ENCODE measurements around the gene RNF146.

GRCh38 chr6:127301199-127301700 is 34.6 kb downstream of the RNF146 start:
- TF ChIP-seq CTCF (IDR thresholded peaks at IDR 0.05; ENCODE audit: low read depth, low read length, missing input control) (no peak), YY1 (IDR thresholded peaks at IDR 0.05) (no peak)
- TF ChIP-seq, protein P1, sequence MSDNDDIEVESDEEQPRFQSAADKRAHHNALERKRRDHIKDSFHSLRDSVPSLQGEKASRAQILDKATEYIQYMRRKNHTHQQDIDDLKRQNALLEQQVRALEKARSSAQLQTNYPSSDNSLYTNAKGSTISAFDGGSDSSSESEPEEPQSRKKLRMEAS (IDR thresholded peaks at IDR 0.05): no peak
- TF ChIP-seq, protein P2, sequence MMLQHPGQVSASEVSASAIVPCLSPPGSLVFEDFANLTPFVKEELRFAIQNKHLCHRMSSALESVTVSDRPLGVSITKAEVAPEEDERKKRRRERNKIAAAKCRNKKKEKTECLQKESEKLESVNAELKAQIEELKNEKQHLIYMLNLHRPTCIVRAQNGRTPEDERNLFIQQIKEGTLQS (IDR thresholded peaks at IDR 0.05): no peak
- TF ChIP-seq, protein P3, sequence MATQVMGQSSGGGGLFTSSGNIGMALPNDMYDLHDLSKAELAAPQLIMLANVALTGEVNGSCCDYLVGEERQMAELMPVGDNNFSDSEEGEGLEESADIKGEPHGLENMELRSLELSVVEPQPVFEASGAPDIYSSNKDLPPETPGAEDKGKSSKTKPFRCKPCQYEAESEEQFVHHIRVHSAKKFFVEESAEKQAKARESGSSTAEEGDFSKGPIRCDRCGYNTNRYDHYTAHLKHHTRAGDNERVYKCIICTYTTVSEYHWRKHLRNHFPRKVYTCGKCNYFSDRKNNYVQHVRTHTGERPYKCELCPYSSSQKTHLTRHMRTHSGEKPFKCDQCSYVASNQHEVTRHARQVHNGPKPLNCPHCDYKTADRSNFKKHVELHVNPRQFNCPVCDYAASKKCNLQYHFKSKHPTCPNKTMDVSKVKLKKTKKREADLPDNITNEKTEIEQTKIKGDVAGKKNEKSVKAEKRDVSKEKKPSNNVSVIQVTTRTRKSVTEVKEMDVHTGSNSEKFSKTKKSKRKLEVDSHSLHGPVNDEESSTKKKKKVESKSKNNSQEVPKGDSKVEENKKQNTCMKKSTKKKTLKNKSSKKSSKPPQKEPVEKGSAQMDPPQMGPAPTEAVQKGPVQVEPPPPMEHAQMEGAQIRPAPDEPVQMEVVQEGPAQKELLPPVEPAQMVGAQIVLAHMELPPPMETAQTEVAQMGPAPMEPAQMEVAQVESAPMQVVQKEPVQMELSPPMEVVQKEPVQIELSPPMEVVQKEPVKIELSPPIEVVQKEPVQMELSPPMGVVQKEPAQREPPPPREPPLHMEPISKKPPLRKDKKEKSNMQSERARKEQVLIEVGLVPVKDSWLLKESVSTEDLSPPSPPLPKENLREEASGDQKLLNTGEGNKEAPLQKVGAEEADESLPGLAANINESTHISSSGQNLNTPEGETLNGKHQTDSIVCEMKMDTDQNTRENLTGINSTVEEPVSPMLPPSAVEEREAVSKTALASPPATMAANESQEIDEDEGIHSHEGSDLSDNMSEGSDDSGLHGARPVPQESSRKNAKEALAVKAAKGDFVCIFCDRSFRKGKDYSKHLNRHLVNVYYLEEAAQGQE (IDR thresholded peaks at IDR 0.05): no peak

All from liver (tissue), 3 donors.